ENCODE results near the gene CRYBA4.
A peak's percentile ranks its signal among the peaks of the same experiment; 100 is the strongest.

The CRYBA4 gene

GRCh38 chr22:26658671-26659478, 37.1 kb downstream of the CRYBA4 start:
- peak in 32 of 51 donors; percentile 8 to 82 (median 43) for DNase-seq

- DNase-seq, result no peak
Measured at GRCh38 chr22:26660356-26660755, 38.6 kb downstream of the CRYBA4 start.

- peak in 3 of 51 donors; percentile 8 to 59 (median 30) for DNase-seq
Measured at GRCh38 chr22:26660961-26661578, 39.3 kb downstream of the CRYBA4 start.

- DNase-seq, result no peak
Measured at GRCh38 chr22:26662160-26662559, 40.4 kb downstream of the CRYBA4 start.

GRCh38 chr22:26663374-26663923, 41.7 kb downstream of the CRYBA4 start:
- DNase-seq, result no peak

GRCh38 chr22:26665813-26666231, 44.1 kb downstream of the CRYBA4 start:
- DNase-seq, result no peak

- DNase-seq, result no peak
Measured at GRCh38 chr22:26667140-26667539, 45.4 kb downstream of the CRYBA4 start.

- no peak for DNase-seq
Measured at GRCh38 chr22:26669060-26669481, 47.3 kb downstream of the CRYBA4 start.

- DNase-seq, result no peak
Measured at GRCh38 chr22:26670459-26670858, 48.7 kb downstream of the CRYBA4 start.

- peak in 2 of 51 donors; percentile 6 to 22 for DNase-seq
Measured at GRCh38 chr22:26671317-26672059, 49.7 kb downstream of the CRYBA4 start.

GRCh38 chr22:26672060-26672471, 50.3 kb downstream of the CRYBA4 start:
- DNase-seq, result peak in 1 of 51 donors; percentile 45

GRCh38 chr22:26672590-26673468, 51.1 kb downstream of the CRYBA4 start:
- peak; percentile 48 to 98 (median 83) for DNase-seq

- DNase-seq, result peak in 1 of 51 donors; percentile 26
Measured at GRCh38 chr22:26673486-26673885, 51.7 kb downstream of the CRYBA4 start.

GRCh38 chr22:26674211-26675190, 52.7 kb downstream of the CRYBA4 start:
- no peak for DNase-seq

GRCh38 chr22:26675687-26676268, 54.0 kb downstream of the CRYBA4 start:
- no peak for DNase-seq

GRCh38 chr22:26677217-26677616, 55.5 kb downstream of the CRYBA4 start:
- no peak for DNase-seq

GRCh38 chr22:26679003-26679629, 57.4 kb downstream of the CRYBA4 start:
- peak in 43 of 51 donors; percentile 7 to 81 (median 51) for DNase-seq

Data from hypothalamus (tissue), 51 donors.